Activated CD4-positive, alpha-beta memory T cell treated with anti-CD3 and anti-CD28 coated beads for 36 hours (primary cell): ENCODE results near the gene HSDL1. TPM values are rescaled to one million over a fixed set of nuclear protein-coding genes. Genes with fewer than 3 reads are reported as not detected.

Source experiments
- CTCF ChIA-PET: fragments of 350-600 bp; sonication (Branson Sonifier 250); formaldehyde crosslinking; loops from one replicate; lab custom pipeline; 2021; ENCODE audit warnings: antibody characterized with exemption, inconsistent platforms; lab: Charles Lee
- POLR2A ChIA-PET: fragments of 350-600 bp; sonication (Branson Sonifier 250); formaldehyde crosslinking; loops from one replicate; lab custom pipeline; 2021; ENCODE audit warnings: antibody characterized with exemption; lab: Charles Lee
- DNase-seq: peaks from one replicate; pipeline ENCODE4 v3.0.0-alpha.2; 2020
- H3K27ac Mint-ChIP-seq: one replicate; pipeline ENCODE4 v1.8.0; 2021; ENCODE audit warnings: mixed read lengths
- H3K27me3 Mint-ChIP-seq: one replicate; pipeline ENCODE4 v1.8.0; 2021; ENCODE audit warnings: mixed read lengths
- H3K36me3 Mint-ChIP-seq: one replicate; pipeline ENCODE4 v1.8.0; 2021; ENCODE audit warnings: mixed read lengths
- H3K4me1 Mint-ChIP-seq: one replicate; pipeline ENCODE4 v1.8.0; 2021; ENCODE audit warnings: low read depth, mixed read lengths
- H3K4me3 Mint-ChIP-seq: one replicate; pipeline ENCODE4 v1.8.0; 2021; ENCODE audit warnings: mild to moderate bottlenecking, mixed read lengths
- H3K9me3 Mint-ChIP-seq: one replicate; pipeline ENCODE4 v1.8.0; 2021; ENCODE audit warnings: mixed read lengths
- intact Hi-C: fragments of 100-400 bp; cut with micrococcal nuclease; formaldehyde crosslinking; loops from one replicate; pipeline ENCODE4 v1.15.1; 2023
- total RNA-seq, 2 experiments: library from RNA; stranded (reverse); gene quantifications; one replicate each; pipeline ENCODE4 v1.2.3, GENCODE V29; 2021

The HSDL1 gene
- total RNA-seq, 2 experiments from 2014 or later: 13.1 to 13.8 TPM

GRCh38 chr16:84174396-84174795 lies 29.4 kb upstream of the HSDL1 start:
- H3K27me3 Mint-ChIP-seq: peaks cover 14% of the 10 kb centered on the region
- H3K4me3 Mint-ChIP-seq: no peak overlapping the region
- H3K36me3 Mint-ChIP-seq: peaks cover 2% of the 10 kb centered on the region
- ChIA-PET CTCF (interaction anchor here (0.7 to 8.5 kb wide), 14 partner anchors 8 to 110 kb away, joined by 3 to 124 read pairs (median 6); partner anchors contain the start of genes MBTPS1 and TAF1C), POLR2A (no interaction called here)
- no peak for DNase-seq
- intact Hi-C loops: loop anchor here (2.0 kb wide), 1 partner anchor 30 kb away; the partner anchor contains the start of genes DNAAF1 and HSDL1
- H3K4me1 Mint-ChIP-seq: peaks cover 25% of the 10 kb centered on the region
- H3K27ac Mint-ChIP-seq: no peak overlapping the region
- H3K9me3 Mint-ChIP-seq: no peaks in the 10 kb centered on the region

GRCh38 chr16:84169765-84170310 lies 24.9 kb upstream of the HSDL1 start:
- no peak for DNase-seq
- no peak overlapping the region for H3K27ac Mint-ChIP-seq
- no peak overlapping the region for H3K4me3 Mint-ChIP-seq
- intact Hi-C loops: loop anchor here (5.0 kb wide), 1 partner anchor 887 kb away; no protein-coding TSS in a partner anchor
- ChIA-PET CTCF (interaction anchor here (0.7 to 2.3 kb wide), 5 partner anchors 17 to 107 kb away, joined by 3 to 16 read pairs (median 5); partner anchors contain the start of gene TAF1C), POLR2A (interaction anchor here (1.1 kb wide), 1 partner anchor 53 kb away, joined by 3 read pairs; the partner anchor contains the start of gene MBTPS1)
- no peaks in the 10 kb centered on the region for H3K36me3 Mint-ChIP-seq
- peaks cover 24% of the 10 kb centered on the region for H3K27me3 Mint-ChIP-seq
- H3K4me1 Mint-ChIP-seq: peaks cover 7% of the 10 kb centered on the region
- H3K9me3 Mint-ChIP-seq: no peaks in the 10 kb centered on the region

- ChIA-PET CTCF (interaction anchor here (1.2 to 3.0 kb wide), 5 partner anchors 8 to 83 kb away, joined by 4 to 10 read pairs (median 6); partner anchors contain the start of gene TAF1C), POLR2A (interaction anchor here (1.1 to 1.5 kb wide), 4 partner anchors 11 to 82 kb away, joined by 3 to 5 read pairs (median 3); no protein-coding TSS in a partner anchor)
- no peak overlapping the region for H3K27ac Mint-ChIP-seq
- H3K36me3 Mint-ChIP-seq: no peaks in the 10 kb centered on the region
- intact Hi-C loops: loop anchor here (5.0 kb wide), 1 partner anchor 890 kb away; no protein-coding TSS in a partner anchor
- H3K4me3 Mint-ChIP-seq: no peak overlapping the region
- no peaks in the 10 kb centered on the region for H3K9me3 Mint-ChIP-seq
- peaks cover 4% of the 10 kb centered on the region for H3K4me1 Mint-ChIP-seq
- peak; percentile 78 for DNase-seq
- H3K27me3 Mint-ChIP-seq: peaks cover 29% of the 10 kb centered on the region
Observed at GRCh38 chr16:84166796-84167695, 22.1 kb upstream of the HSDL1 start.

GRCh38 chr16:84165746-84166145 lies 20.8 kb upstream of the HSDL1 start:
- peaks cover 31% of the 10 kb centered on the region for H3K27me3 Mint-ChIP-seq
- no peak overlapping the region for H3K27ac Mint-ChIP-seq
- no peaks in the 10 kb centered on the region for H3K9me3 Mint-ChIP-seq
- H3K36me3 Mint-ChIP-seq: no peaks in the 10 kb centered on the region
- intact Hi-C loops: loop anchor here (5.0 kb wide), 1 partner anchor 892 kb away; no protein-coding TSS in a partner anchor
- ChIA-PET CTCF (interaction anchor here (1.6 kb wide), 1 partner anchor 82 kb away, joined by 4 read pairs; no protein-coding TSS in a partner anchor), POLR2A (no interaction called here)
- peaks cover 4% of the 10 kb centered on the region for H3K4me1 Mint-ChIP-seq
- H3K4me3 Mint-ChIP-seq: no peak overlapping the region
- DNase-seq: no peak

GRCh38 chr16:84161801-84162200 lies 16.8 kb upstream of the HSDL1 start:
- DNase-seq: no peak
- ChIA-PET CTCF (no interaction called here), POLR2A (no interaction called here)
- intact Hi-C loops: no loop called here
- peaks cover 3% of the 10 kb centered on the region for H3K4me1 Mint-ChIP-seq
- H3K27me3 Mint-ChIP-seq: peaks cover 37% of the 10 kb centered on the region
- no peak overlapping the region for H3K27ac Mint-ChIP-seq
- no peaks in the 10 kb centered on the region for H3K9me3 Mint-ChIP-seq
- H3K36me3 Mint-ChIP-seq: no peaks in the 10 kb centered on the region
- H3K4me3 Mint-ChIP-seq: no peak overlapping the region

- ChIA-PET CTCF (interaction anchor here (1.0 to 1.4 kb wide), 3 partner anchors 14 to 76 kb away, joined by 3 to 11 read pairs (median 3); no protein-coding TSS in a partner anchor), POLR2A (no interaction called here)
- intact Hi-C loops: no loop called here
- Mint-ChIP-seq H3K4me3 (no peak overlapping the region), H3K27me3 (peaks cover 37% of the 10 kb centered on the region), H3K27ac (no peak overlapping the region), H3K4me1 (no peaks in the 10 kb centered on the region), H3K9me3 (no peaks in the 10 kb centered on the region), H3K36me3 (no peaks in the 10 kb centered on the region)
- DNase-seq: no peak
Observed at GRCh38 chr16:84161037-84161436, 16.1 kb upstream of the HSDL1 start.

GRCh38 chr16:84159800-84160199 lies 14.8 kb upstream of the HSDL1 start:
- ChIA-PET CTCF (interaction anchor here (1.0 to 1.1 kb wide), 2 partner anchors 19 to 75 kb away, joined by 3 read pairs; no protein-coding TSS in a partner anchor), POLR2A (no interaction called here)
- Mint-ChIP-seq H3K27ac (no peak overlapping the region), H3K27me3 (peaks cover 39% of the 10 kb centered on the region), H3K4me1 (no peaks in the 10 kb centered on the region), H3K9me3 (no peaks in the 10 kb centered on the region), H3K4me3 (no peak overlapping the region), H3K36me3 (no peaks in the 10 kb centered on the region)
- no peak for DNase-seq
- intact Hi-C loops: no loop called here

- CTCF ChIA-PET: no interaction called here
- POLR2A ChIA-PET: no interaction called here
- Mint-ChIP-seq H3K27me3 (peaks cover 33% of the 10 kb centered on the region), H3K27ac (no peak overlapping the region), H3K9me3 (no peaks in the 10 kb centered on the region), H3K4me1 (no peaks in the 10 kb centered on the region), H3K4me3 (no peak overlapping the region), H3K36me3 (no peaks in the 10 kb centered on the region)
- intact Hi-C loops: no loop called here
- DNase-seq: no peak
Observed at GRCh38 chr16:84159007-84159406, 14.0 kb upstream of the HSDL1 start.

- CTCF ChIA-PET: interaction anchor here (0.8 to 1.1 kb wide), 2 partner anchors 9 to 31 kb away, joined by 3 to 5 read pairs; partner anchors contain the start of gene TAF1C
- no peaks in the 10 kb centered on the region for H3K36me3 Mint-ChIP-seq
- H3K4me3 Mint-ChIP-seq: no peak overlapping the region
- DNase-seq: no peak
- intact Hi-C loops: no loop called here
- POLR2A ChIA-PET: no interaction called here
- H3K27me3 Mint-ChIP-seq: peaks cover 26% of the 10 kb centered on the region
- H3K4me1 Mint-ChIP-seq: no peaks in the 10 kb centered on the region
- no peak overlapping the region for H3K27ac Mint-ChIP-seq
- no peaks in the 10 kb centered on the region for H3K9me3 Mint-ChIP-seq
Observed at GRCh38 chr16:84156342-84156784, 11.4 kb upstream of the HSDL1 start.

GRCh38 chr16:84155771-84156170 lies 10.8 kb upstream of the HSDL1 start:
- intact Hi-C loops: no loop called here
- Mint-ChIP-seq H3K27me3 (peaks cover 26% of the 10 kb centered on the region), H3K27ac (no peak overlapping the region), H3K9me3 (no peaks in the 10 kb centered on the region), H3K4me1 (no peaks in the 10 kb centered on the region), H3K4me3 (no peak overlapping the region), H3K36me3 (no peaks in the 10 kb centered on the region)
- no peak for DNase-seq
- CTCF ChIA-PET: interaction anchor here (0.8 to 1.1 kb wide), 2 partner anchors 9 to 31 kb away, joined by 3 to 5 read pairs; partner anchors contain the start of gene TAF1C
- POLR2A ChIA-PET: interaction anchor here (0.7 to 0.8 kb wide), 2 partner anchors 12 to 133 kb away, joined by 3 to 10 read pairs; no protein-coding TSS in a partner anchor

GRCh38 chr16:84155226-84155625 lies 10.2 kb upstream of the HSDL1 start:
- Mint-ChIP-seq H3K36me3 (no peaks in the 10 kb centered on the region), H3K4me3 (no peak overlapping the region), H3K4me1 (no peaks in the 10 kb centered on the region), H3K27me3 (peaks cover 26% of the 10 kb centered on the region), H3K27ac (no peak overlapping the region), H3K9me3 (no peaks in the 10 kb centered on the region)
- no peak for DNase-seq
- POLR2A ChIA-PET: interaction anchor here (0.7 to 0.8 kb wide), 2 partner anchors 12 to 133 kb away, joined by 3 to 10 read pairs; no protein-coding TSS in a partner anchor
- CTCF ChIA-PET: interaction anchor here (1.1 kb wide), 1 partner anchor 32 kb away, joined by 5 read pairs; the partner anchor contains the start of gene TAF1C
- intact Hi-C loops: no loop called here
